ENCODE data around the gene TMEM143. TPM values are rescaled to one million over a fixed set of nuclear protein-coding genes. Genes with fewer than 3 reads are reported as not detected.
"Not testable (repeated sequence)": the region's sequence is repeated elsewhere in the genome, so short reads cannot be mapped to it uniquely, and the experiment has no call there.

Gene TMEM143
- total RNA-seq, 1 experiment from 2014 or later: 2.4 TPM

DNA sequence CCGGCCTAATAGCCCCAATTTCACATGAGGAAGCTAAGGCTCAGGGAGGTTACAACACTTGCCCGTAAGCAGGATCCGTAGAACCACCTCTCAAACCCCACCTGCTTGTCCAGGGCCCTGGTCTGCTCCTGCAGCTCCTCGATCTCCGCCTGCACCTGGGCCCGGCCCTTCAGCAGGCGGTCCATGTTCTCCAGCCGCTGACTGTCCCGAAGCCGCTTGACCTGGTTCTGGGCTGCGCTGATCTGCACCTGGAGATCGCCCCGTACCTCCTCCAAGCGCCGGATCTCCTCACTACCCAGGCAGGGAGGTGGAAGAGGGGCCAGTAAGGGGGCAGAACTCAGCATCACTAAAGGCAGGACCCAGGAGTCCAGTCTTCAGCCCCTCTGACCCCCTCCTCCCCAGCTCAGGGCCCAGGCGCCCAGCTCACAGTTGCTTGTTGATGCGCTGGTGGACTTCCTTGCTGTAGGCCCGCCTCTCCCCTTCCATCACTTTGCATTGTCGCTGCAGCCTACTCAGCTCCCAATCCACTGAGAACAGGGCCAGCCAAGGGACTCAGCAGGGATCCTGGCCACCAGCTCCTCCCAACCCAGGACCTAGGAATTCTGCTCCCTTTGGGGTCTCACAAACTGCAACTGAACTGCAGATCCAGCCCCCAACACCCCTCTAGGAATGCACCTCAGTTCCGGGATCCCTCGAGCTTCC, 45.3 kb downstream of the TMEM143 start:
- in situ Hi-C loops (cut with HindIII; ENCODE audit: low pct_unique_long_range_greater_than_20kb, low sequenced_read_pairs): no loop called here
- DNase-seq (ENCODE audit: low read depth, low spot score): no peak

DNA sequence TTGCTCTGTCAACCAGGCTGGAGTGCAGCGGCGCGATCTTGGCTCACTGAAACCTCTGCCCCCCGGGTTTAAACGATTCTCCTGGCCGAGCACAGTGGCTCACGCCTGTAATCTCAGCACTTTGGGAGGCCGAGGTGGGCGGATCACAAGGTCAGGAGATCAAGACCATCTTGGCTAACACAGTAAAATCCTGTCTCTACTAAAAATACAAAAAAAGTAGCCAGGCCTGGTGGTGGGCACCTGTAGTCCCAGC, 46.1 kb downstream of the TMEM143 start:
- DNase-seq (ENCODE audit: low read depth, low spot score); in situ Hi-C loops (cut with HindIII; ENCODE audit: low pct_unique_long_range_greater_than_20kb, low sequenced_read_pairs): not testable (repeated sequence)

DNA sequence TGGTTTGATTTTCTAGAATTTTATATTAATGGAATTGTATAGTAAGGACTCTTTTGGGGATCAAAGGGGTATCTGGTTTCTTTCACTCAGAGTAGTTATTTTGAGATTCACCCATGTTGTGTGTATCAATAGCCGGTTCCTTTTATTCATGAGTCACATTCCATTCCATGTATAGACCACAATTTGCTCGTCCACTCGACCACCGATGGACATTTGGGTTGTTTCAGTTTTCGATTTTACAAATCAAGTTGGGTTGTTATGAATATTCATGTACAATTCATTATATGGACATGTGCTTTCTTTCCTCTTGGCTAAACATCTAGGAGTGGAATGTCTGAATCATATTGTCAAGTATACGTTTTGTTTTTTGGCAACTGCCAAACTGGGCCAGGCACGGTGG, 48.0 kb downstream of the TMEM143 start:
- in situ Hi-C loops (cut with HindIII; ENCODE audit: low pct_unique_long_range_greater_than_20kb, low sequenced_read_pairs): no loop called here
- no peak for DNase-seq (ENCODE audit: low read depth, low spot score)

DNA sequence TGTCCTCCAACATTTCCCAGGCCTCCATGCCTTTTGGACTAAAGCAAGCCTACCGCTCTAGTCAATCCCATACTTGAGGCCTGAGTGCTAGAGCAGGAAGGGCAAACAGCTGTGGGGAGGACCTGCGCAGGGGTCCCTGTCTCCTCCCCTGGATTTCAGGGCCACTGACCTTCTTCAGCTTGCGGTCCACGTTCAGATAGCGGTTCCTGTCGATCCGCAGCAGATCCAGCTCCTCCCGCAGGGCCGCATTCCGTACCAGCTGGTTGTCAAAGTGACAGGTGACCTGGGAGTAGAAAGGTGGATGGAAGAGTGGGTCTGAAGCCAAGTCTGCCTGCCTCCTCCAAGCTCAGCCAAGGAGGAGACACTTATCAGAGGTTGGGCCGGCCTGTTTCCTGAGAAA, 52.4 kb downstream of the TMEM143 start:
- no peak for DNase-seq (ENCODE audit: low read depth, low spot score)
- in situ Hi-C loops (cut with HindIII; ENCODE audit: low pct_unique_long_range_greater_than_20kb, low sequenced_read_pairs): no loop called here

DNA sequence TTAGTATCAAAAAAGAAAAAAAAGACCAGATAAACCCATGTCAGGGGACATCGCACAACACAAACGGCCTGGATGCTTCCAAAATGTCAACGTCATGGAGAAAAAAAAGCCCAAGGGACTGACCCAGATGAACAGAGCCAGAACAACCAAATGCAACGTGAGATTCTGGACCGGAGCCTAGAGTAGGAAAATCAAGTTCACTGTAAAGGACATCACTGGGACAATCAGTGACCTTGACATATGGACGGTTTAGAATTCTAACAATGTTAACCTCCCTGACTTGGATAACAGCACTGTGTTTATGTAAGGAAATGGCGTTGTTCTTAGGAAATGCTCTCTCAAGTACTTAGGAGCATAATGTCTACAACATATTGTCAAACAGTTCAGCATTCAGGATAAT, 53.5 kb downstream of the TMEM143 start:
- in situ Hi-C loops (cut with HindIII; ENCODE audit: low pct_unique_long_range_greater_than_20kb, low sequenced_read_pairs): no loop called here
- no peak for DNase-seq (ENCODE audit: low read depth, low spot score)

DNA sequence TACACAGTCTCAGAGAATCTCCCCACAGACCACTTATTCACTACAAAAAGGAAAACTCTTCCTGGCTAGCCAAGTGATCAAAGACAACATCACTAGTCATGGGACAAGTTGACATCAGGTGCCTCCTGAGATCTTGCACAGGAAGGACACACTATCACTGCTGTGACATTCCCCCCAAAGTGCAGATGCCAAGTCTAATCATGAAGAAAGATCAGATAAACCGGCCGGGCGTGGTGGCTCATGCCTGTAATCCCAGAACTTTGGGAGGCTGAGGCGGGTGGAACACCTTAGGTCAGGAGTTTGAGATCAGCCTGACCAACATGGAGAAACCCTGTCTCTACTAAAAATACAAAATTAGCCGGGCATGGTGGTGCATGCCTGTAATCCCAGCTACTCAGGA, 54.0 kb downstream of the TMEM143 start:
- in situ Hi-C loops (cut with HindIII; ENCODE audit: low pct_unique_long_range_greater_than_20kb, low sequenced_read_pairs); DNase-seq (ENCODE audit: low read depth, low spot score): not testable (repeated sequence)

DNA sequence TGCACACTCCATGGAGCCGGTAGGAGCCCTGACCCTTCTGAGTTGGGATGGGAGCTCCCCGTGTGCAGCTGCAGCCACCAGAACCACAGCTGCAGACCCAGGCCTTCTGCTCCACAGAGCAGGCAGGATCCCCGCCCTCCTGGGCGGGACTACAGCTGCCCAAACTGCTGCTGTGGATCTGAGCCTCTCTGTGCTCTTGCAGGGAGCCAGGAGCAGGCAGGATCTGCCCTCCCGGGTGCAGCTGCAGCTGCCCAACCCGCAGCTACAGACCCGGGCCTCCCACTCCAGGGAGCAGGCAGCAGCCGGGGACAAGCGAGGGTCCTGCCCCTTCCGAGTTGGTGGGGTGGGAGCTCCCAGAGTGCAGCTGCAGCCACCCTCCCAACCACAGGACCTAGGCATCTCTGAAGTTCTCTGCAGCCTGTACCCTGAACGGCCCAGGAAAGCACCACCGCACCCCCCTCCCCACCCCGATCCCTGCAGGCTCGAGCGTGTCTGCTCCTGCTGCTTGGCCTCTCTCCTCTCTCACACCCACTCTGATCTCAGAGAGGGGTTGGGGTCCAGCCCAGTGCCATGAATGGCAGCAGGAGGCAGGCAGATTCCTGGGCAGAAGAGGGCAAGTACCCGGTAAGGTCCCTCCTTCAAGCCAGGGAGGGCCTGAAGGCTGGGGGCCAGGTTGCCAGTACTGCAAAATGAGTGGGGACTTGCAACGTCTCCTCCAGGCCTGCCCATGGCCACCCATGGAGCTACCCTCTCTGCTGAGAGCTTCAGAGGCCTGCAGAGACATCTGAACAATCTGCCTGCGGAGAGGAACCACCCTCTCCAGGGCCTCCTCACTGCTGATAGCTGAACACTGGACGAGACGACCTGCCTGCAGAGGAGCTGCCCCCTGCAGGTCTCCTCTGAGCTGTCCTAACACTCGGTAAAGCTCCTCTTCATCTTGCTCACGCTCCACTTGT, 54.8 kb downstream of the TMEM143 start:
- DNase-seq (ENCODE audit: low read depth, low spot score): no peak
- in situ Hi-C loops (cut with HindIII; ENCODE audit: low pct_unique_long_range_greater_than_20kb, low sequenced_read_pairs): no loop called here

DNA sequence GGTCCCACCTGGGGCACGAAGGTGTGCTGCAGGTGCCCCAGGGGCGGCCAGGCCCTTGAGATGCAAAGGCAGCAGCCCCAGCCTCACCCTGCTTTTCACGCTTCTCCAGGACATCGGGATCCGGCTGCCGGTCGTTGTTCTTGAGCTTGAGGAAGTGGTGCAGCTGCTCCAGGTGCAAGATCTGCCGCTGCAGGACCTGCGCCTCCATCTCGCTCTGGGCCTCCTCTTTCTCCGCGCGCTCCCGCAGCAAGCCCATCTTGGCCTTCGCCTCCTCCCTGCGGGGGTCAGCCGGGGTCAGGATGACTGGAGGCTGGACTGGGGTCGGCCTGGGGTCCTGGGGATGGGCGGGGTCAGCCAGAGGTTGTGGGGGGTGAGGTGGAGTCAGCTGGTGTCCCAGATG, 59.9 kb downstream of the TMEM143 start:
- DNase-seq (ENCODE audit: low read depth, low spot score): no peak
- in situ Hi-C loops (cut with HindIII; ENCODE audit: low pct_unique_long_range_greater_than_20kb, low sequenced_read_pairs): no loop called here

DNA sequence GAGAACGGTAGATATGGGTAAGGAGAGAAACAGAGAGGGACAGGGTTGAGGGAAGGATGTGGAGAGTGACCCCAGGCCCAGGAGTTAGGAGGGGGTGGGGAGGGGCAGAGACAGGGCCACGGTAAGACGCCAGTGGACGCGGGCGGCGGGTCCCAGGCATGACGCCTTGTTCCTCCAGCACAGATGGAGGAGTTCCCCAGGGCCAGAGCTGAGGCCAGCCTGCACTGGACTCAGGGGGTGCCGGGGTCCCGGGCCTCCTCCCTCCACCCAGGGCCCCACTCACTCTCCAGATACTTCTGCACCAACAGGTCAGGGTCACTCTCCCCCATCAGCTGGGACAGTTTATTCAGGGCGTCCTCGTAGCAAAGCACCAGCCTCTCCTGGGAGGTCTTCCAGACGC, 60.4 kb downstream of the TMEM143 start:
- in situ Hi-C loops (cut with HindIII; ENCODE audit: low pct_unique_long_range_greater_than_20kb, low sequenced_read_pairs): no loop called here
- no peak for DNase-seq (ENCODE audit: low read depth, low spot score)

DNA sequence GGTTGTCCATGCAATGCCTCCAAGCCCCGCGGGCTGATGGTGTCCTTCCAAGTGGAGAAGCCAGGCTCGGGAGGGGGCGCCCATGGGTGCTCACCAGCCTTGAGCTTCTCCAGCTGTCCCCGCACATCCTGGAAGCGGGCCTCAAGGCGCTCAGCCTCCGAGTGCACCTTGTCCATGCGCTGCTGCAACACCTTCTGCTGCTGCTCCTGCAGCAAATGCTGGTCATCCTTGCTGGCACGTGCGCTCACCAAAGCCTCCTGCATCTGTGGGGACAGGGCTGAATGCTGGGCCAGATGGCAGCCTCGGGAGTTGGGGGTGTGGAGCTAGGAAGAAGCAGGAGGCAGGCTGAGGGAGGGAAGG, 61.2 kb downstream of the TMEM143 start:
- in situ Hi-C loops (cut with HindIII; ENCODE audit: low pct_unique_long_range_greater_than_20kb, low sequenced_read_pairs): no loop called here

DNA sequence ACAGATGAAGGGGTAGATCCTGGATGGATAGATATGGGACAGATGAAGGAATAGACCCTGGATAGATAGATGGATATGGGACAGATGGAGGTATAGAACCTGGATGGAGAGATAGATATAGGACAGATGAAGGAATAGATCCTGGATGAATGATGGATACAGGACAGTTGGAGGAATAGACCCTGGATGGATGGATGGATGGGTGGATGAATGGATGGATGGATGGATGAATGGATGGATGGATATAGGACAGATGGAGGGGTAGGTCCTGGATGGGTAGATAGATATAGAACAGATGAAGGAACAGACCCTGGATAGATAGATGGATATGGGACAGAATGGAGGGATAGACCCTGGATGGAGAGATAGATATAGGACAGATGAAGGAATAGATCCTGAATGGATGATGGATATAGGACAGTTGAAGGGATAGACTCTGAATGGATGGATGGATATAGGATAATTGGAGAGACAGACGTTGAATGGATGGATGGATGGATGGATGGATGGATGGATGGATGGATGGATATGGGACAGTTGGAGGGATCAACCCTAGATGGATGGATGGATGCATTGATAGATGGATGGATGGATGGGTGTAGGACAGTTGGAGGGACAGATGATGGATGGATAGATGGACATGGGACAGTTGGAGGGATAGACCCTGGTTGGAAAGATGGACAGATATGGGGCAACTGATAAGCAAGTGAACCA, 61.7 kb downstream of the TMEM143 start:
- DNase-seq (ENCODE audit: low read depth, low spot score): no peak
- in situ Hi-C loops (cut with HindIII; ENCODE audit: low pct_unique_long_range_greater_than_20kb, low sequenced_read_pairs): no loop called here

More for the DNA sequence above, 61.2 kb downstream of the TMEM143 start:
- no peak for DNase-seq (ENCODE audit: low read depth, low spot score)

DNA sequence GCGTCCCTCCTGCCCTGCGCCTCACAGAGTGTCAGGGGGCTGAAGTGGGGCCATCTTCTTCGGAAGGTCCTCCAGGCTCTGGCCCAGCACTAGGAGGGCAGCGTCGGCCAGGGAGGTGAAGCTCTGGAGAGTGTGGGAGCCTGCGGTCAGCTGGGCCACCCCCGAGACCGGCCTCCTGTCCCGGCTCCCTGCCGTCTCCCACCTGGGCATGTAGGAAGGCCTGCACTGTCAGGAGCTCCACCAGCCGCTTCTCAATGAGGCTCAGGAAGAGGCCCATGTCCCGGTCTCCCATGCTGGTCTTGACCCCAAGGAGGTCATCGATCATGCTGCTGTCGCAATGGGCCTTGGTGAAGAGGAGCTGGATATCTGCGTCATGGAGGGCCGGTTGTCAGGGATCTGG, 65.8 kb downstream of the TMEM143 start:
- no peak for DNase-seq (ENCODE audit: low read depth, low spot score)
- in situ Hi-C loops (cut with HindIII; ENCODE audit: low pct_unique_long_range_greater_than_20kb, low sequenced_read_pairs): no loop called here

DNA sequence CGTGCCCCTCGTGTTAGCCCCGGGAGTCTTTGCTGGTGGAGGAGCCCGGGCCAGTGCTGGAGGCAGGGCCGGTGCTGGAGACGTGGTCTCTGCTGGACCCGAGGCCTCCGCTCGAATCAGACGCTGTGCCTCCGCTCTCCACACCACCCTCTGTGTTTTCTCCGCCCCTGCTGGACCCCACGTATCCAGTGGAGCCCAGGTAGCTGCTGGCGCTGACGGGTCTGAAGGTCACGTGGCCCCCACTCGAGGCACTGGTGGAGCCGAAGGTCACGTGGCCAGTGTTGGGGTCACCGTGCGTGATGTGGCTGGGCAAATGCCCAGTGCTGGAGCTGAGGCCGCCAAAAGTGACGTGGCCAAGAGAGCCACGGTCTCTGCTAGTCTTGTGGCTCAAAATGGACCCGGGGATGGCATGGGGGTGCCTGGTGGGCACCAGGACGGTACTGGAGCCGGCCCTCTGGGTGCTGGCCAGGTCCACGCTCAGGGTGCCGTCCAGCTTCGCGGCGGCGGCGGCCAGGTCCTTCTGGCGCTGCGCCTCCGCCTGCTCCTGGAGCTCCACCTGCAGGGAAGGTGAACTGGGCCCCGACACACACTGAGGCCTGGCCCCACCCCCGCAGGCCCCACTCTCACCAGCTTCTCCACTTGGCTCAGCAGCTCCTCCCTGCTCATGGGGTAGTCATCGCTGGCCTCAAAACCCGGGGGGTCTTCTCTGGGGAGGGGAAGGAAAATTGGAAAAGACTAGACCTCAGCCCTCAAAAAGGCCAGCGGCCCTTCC, 66.6 kb downstream of the TMEM143 start:
- in situ Hi-C loops (cut with HindIII; ENCODE audit: low pct_unique_long_range_greater_than_20kb, low sequenced_read_pairs): no loop called here
- no peak for DNase-seq (ENCODE audit: low read depth, low spot score)

DNA sequence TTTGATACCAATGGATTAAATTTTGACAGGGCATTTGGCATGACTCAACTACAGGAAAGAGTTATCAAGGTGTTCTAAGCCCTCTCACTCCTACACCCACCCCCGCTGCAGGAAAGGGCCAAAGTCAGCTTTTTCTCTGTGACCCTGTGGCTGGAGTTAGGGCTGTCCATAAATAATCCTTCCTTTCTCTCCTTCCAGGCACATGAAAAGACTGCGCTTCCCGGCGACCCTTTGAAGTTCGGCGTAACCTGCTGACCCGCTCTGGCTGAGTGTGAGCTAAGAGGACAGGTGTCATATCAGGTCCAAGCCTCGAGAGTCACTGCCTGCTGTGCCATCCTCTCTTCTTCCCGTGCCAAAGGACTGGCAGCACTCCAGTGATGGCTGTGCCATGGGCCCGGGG, 68.3 kb downstream of the TMEM143 start:
- in situ Hi-C loops (cut with HindIII; ENCODE audit: low pct_unique_long_range_greater_than_20kb, low sequenced_read_pairs): no loop called here
- no peak for DNase-seq (ENCODE audit: low read depth, low spot score)

DNA sequence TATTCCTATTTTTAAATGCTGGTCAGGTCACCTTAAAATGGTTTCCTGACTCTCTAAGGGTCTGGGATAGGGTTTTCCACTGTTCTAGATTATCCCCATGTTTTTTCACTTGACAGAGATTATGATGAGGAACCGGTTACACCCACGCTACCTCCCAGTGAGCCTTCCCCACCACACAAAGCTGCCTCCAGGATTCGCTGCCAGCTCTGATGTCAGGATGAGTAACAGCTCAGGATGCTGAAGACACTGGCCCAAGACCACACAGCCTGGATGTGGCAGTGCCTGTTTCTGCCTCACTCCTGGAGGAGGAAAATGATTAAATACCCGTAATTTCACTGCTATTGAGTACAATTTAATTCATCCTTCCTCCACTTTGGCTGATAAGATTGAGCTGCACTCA, 70.9 kb downstream of the TMEM143 start:
- in situ Hi-C loops (cut with HindIII; ENCODE audit: low pct_unique_long_range_greater_than_20kb, low sequenced_read_pairs): no loop called here
- DNase-seq (ENCODE audit: low read depth, low spot score): no peak

DNA sequence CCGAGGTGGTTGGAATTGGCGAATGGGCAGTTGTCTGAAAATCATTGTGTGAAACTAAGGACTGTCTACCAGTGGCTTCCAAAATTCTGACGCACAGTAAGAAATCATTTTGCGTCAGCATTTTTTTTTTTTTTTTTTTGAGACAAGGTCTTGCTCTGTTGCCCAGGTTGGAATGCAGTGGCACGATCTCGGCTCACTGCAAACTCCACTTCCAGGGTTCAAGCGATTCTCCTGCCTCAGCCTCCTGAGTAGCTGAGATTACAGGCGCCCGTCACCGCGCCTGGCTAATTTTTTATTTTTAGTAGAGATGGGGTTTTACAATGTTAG, 72.3 kb downstream of the TMEM143 start:
- in situ Hi-C loops (cut with HindIII; ENCODE audit: low pct_unique_long_range_greater_than_20kb, low sequenced_read_pairs): not testable (repeated sequence)

DNA sequence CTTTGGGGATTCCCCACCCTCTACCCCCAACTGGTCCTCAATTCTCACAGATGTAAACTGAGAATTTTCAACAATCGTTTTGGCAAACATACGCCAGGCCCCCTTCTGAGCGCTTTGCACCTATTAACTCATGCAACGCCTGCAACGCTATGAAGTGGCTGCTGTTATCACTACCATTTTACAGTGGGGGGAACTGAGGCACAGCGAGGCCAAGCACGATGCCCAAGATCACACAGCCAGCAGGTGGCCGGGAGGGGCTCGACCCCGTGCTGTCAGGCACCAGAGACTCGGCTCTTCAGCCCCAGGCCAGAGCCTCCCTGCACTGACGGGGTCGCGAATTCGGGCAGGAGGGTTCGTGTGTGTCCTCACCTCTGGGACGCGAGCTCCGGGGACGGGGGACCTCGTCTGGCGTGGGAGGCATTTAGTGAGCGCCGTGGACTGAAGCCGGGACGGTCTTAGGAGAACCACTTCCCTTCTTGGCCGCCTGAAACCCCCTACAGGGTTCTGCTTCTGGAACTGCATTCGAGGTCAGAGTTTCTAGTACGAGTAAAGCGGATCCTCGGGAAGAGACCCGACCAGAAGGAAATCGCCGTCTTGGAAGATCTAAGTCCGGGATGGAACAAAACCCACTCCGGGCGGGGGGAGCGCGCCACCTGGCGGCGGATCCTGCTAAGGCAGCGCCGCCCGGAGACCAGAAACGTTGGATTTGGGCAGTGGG, 72.8 kb downstream of the TMEM143 start:
- in situ Hi-C loops (cut with HindIII; ENCODE audit: low pct_unique_long_range_greater_than_20kb, low sequenced_read_pairs): no loop called here
- DNase-seq (ENCODE audit: low read depth, low spot score): peak; percentile 79

More for the DNA sequence above, 72.3 kb downstream of the TMEM143 start:
- not testable (repeated sequence) for DNase-seq (ENCODE audit: low read depth, low spot score)
